T follicular helper cell (primary cell): ENCODE data around the gene HLCS.
"Not testable (repeated sequence)": the region's sequence is repeated elsewhere in the genome, so short reads cannot be mapped to it uniquely, and the experiment has no call there.

Experiments
- DNase-seq: peaks from one replicate; pipeline ENCODE4 v3.0.0-alpha.2; 2020; ENCODE audit warnings: low read depth

The HLCS gene

GRCh38 chr21:36955783-36956182 is 10.7 kb downstream of the HLCS start:
- DNase-seq = no peak

GRCh38 chr21:36952331-36952730 is 14.1 kb downstream of the HLCS start:
- not testable (repeated sequence) for DNase-seq

GRCh38 chr21:36949171-36950141 is 17.0 kb downstream of the HLCS start:
- DNase-seq = no peak

GRCh38 chr21:36948686-36949085 is 17.8 kb downstream of the HLCS start:
- no peak for DNase-seq

- no peak for DNase-seq
Measured at GRCh38 chr21:36946949-36947356, 19.5 kb downstream of the HLCS start.

GRCh38 chr21:36945496-36946138 is 20.9 kb downstream of the HLCS start:
- DNase-seq = no peak

GRCh38 chr21:36936361-36937135 is 29.9 kb downstream of the HLCS start:
- DNase-seq = no peak

GRCh38 chr21:36934864-36935420 is 31.5 kb downstream of the HLCS start:
- no peak for DNase-seq

- no peak for DNase-seq
Measured at GRCh38 chr21:36932161-36932816, 34.2 kb downstream of the HLCS start.

GRCh38 chr21:36929622-36930021 is 36.8 kb downstream of the HLCS start:
- DNase-seq = no peak

GRCh38 chr21:36928960-36929359 is 37.5 kb downstream of the HLCS start:
- DNase-seq = no peak

- DNase-seq = peak; percentile 46
Measured at GRCh38 chr21:36927719-36928117, 38.8 kb downstream of the HLCS start.

- DNase-seq = no peak
Measured at GRCh38 chr21:36926989-36927718, 39.3 kb downstream of the HLCS start.

- DNase-seq = no peak
Measured at GRCh38 chr21:36923270-36923669, 43.2 kb downstream of the HLCS start.

- no peak for DNase-seq
Measured at GRCh38 chr21:36922861-36923260, 43.6 kb downstream of the HLCS start.

GRCh38 chr21:36918291-36918690 is 48.2 kb downstream of the HLCS start:
- DNase-seq = no peak

GRCh38 chr21:36917471-36918158 is 48.9 kb downstream of the HLCS start:
- no peak for DNase-seq

GRCh38 chr21:36916718-36917117 is 49.8 kb downstream of the HLCS start:
- no peak for DNase-seq

- DNase-seq = no peak
Measured at GRCh38 chr21:36915696-36916245, 50.7 kb downstream of the HLCS start.
